Right renal pelvis (tissue), 4 donors: ENCODE results near the gene ZNF669. TPM values are rescaled to one million over a fixed set of nuclear protein-coding genes. Genes with fewer than 3 reads are reported as not detected.

Source experiments
- DNase-seq, 4 donors: peaks; one replicate each; pipeline ENCODE4 v3.0.0-alpha.2; 2013; ENCODE audit warnings: low read depth in 4 of 4, low spot score in 3 of 4, missing footprints in 1 of 4
- polyA plus RNA-seq, 4 donors: library from polyadenylated mRNA; unstranded; fragments of 120-200 nt; gene quantifications; one replicate each; pipeline ENCODE4 v1.2.1, GENCODE V29; 2013; ENCODE audit not compliant: insufficient read length in 4 of 4

ZNF669 gene
- polyA plus RNA-seq, 4 donors = 14.1 to 16.1 (median 14.3) TPM

GRCh38 chr1:247077876-247078257 is 26.3 kb downstream of the ZNF669 start:
- DNase-seq = peak in 2 of 4 donors; percentile 7 to 9

- no peak for DNase-seq
These were observed 26.9 kb downstream of the ZNF669 start for GRCh38 chr1:247077213-247077612.

- no peak for DNase-seq
These were observed 33.5 kb downstream of the ZNF669 start for GRCh38 chr1:247070645-247071044.

- DNase-seq = no peak
These were observed 39.9 kb downstream of the ZNF669 start for GRCh38 chr1:247064304-247064703.

- DNase-seq = no peak
These were observed 43.4 kb downstream of the ZNF669 start for GRCh38 chr1:247060771-247061170.

- DNase-seq = no peak
These were observed 48.1 kb downstream of the ZNF669 start for GRCh38 chr1:247056071-247056470.

GRCh38 chr1:247054992-247055415 is 49.2 kb downstream of the ZNF669 start:
- DNase-seq = no peak

Other genes starting within 250 kb of the ZNF669 start
- gene AHCTF1, start 172.4 kb downstream of the ZNF669 start, polyA plus RNA-seq = 10 to 100 TPM; 48.9 to 65.2 (median 54.1) TPM
- gene ZNF695, start 96.3 kb downstream of the ZNF669 start, polyA plus RNA-seq = 1 to 10 TPM; 3.8 to 4.7 (median 3.9) TPM
- 10 to 100 TPM in 2 of 4 donors, 1 to 10 TPM in 2; 7.7 to 10.4 (median 9.8) TPM for gene ZNF670, start 25.5 kb downstream of the ZNF669 start, polyA plus RNA-seq
- 10 to 100 TPM; 21.8 to 32.0 (median 27.8) TPM for gene ZNF124, start 67.7 kb upstream of the ZNF669 start, polyA plus RNA-seq
- gene VN1R5, start 151.7 kb upstream of the ZNF669 start, polyA plus RNA-seq = under 1 TPM in 2 of 4 donors, not detected in 2; 0.04 to 0.18 TPM
- gene ZNF496, start 227.5 kb upstream of the ZNF669 start, polyA plus RNA-seq = 10 to 100 TPM; 34.9 to 42.1 (median 36.8) TPM